Midbrain (tissue), 1 donor: ENCODE results near the gene AMIGO1.

Experiments
- DNase-seq: peaks from one replicate; lab custom pipeline; 2025; lab: John Stamatoyannopoulos, UW

AMIGO1 gene

DNA sequence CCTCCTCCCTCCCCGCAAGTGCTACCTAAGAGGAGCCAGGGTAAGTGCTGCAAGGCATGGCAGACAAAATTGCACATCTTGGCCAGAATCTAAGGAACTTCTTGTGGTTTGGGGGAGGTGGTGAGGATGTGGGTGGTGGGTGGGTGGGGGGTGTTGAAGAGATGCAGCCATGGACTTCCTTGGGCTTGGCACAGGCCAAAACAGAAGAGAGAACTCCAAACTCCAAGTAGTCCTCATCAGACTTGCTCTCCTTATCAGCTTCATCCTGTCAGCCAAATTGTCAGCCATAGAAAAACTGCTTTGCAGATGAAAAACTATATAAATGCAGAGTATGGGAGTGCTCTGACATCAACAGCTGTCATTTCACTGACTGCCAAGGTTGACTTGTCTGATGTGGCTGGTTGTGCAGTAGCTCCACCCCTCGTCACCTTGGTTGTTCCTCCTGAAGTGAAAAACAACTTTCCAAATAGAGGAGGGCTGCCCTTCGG is 7.1 kb downstream of the AMIGO1 start:
- DNase-seq, result no peak

DNA sequence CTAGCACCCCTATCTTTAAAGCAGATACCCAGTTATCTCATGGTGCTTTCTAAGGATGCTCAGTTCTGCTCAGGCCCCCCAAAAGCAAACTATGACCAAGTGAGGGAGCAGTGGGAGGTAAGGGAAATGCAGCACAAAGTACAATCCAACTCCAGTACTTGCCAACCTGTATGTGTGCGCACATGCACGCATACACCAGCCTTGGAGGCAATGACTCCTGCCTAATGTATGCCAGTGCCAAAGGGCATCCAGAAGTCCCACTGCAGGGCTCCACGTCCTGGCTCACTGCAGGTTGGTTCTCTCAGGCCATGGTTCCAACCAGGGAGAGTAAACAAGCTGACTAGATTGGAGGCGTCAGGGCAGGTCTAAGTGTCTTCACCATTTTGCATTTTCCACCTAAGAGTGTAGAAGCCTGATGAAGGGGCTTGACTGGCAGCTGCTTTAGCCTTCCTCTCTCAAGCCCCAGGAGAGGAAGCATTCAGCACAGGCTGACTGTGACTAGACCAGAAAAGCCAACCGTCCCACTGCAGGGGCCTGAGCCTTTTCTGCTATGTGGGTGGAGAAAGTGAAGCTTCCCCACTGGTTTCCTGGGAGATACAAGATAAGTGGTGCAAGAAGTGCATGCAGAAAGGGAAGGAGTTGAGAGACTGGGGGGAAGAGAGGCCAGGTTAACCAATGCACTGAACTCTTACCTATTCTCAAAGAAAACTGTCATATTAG is 7.7 kb downstream of the AMIGO1 start:
- no peak for DNase-seq

DNA sequence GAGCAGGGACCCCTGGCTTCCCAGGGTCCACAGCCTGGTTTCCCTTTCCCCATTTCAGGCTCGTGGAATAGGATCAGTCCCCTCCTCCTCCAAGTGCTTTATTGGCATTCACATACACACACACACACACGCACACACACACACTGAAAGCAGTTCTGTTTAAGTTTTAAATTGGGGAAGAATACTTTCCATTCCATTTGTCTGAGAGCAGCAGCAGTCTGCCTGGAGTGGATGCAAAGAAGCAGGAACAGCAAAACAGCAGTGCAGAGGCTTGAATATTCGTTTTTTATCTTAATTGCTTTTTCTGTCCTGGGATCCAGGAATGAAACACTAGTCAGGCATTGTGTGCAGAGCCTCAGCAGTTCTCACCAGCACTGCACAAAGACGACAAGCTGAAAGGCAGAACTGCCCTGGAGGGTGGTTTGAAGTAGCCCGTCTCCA is 8.6 kb downstream of the AMIGO1 start:
- no peak for DNase-seq

DNA sequence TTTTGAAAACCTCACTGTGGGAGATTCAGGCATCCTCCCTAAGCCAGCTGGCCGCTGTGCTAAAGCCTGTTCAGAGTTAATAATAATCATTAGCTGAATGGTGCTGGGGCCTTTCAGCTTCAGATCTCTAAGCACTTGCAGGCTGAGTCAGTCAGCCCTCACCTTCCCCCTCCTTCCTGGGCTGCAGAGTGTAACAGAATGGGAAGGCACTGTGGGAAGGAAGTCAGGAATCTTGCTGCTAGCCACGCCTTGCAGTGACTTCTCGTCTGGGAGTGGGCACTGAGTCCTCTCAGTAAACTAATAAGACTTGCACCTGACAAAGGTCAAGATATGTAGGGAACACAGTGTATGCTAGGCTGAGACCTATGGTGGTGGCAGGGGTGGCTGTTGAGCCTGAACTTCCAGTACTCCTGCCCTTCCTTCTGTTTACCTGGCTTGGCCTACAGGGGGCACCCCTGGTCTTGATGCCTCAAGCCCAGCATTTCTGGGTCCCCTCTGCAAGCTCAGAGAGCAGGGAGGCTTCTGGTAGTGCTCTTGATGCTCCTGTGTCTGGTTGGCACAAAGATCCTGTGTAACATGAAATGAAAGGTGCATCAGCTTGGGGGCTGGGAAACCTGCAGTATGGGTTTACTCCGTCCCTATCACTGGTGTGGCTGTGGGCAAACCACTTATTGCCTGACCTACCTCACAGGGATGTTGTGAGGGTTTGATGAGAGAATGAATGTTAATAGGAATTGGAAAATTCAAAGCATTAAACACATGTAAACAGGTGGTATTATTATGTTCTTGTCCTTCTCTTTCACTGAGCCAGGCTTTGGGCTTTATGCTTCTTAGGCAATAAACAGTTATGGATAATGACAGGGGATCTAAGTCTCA is 9.6 kb downstream of the AMIGO1 start:
- DNase-seq, result peak; percentile 6

DNA sequence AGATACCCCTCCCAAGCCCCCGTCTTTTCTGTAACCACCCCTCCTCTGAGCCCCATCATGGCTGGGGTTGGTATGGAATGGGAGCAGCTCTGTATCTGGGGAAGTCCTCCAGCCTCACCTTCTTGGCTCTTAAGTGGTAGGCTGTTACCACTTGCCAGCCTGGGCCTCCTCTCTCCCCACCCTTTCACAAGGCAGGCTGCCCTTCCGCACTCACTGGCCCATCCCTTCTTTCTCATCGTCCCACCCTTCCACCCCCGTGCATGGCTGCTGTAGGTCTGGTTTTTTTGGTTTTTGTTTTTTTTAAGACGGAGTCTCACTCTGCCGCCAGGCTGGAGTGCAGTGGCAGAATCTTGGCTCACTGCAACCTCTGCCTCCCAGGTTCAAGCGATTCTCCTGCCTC is 10.4 kb downstream of the AMIGO1 start:
- DNase-seq, result no peak

DNA sequence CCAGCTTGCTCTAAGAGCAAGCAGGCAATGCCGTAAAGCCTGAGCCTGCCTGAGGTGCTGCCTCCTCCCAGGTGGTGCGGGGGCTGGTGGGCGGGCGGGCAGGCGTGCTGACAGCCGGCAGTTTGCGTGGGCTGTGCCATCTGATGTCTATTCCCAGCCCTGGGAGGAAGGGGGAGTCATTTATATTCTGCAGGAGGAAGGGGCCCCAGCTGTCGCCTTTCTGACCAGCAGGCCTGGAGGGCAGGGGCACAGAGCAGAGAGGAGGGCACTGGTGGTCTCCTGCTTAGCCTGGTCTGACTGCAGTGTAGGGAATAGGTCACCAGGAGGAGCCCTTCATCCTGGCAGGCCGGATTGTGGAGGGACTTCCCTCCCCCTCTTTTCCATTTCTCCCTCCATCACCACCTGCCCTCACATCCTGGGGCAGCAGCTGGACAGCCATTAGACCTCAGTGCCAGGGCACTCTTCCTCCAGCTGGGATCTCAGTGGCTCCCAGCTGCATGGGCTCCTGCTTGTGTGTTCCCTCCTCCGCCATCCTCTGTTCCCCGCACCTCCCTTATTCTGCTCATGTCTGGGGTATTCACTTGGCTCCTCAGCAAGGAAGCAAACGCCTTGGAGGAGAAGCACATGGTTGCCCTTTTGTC is 11.2 kb downstream of the AMIGO1 start:
- DNase-seq, result peak; percentile 15

DNA sequence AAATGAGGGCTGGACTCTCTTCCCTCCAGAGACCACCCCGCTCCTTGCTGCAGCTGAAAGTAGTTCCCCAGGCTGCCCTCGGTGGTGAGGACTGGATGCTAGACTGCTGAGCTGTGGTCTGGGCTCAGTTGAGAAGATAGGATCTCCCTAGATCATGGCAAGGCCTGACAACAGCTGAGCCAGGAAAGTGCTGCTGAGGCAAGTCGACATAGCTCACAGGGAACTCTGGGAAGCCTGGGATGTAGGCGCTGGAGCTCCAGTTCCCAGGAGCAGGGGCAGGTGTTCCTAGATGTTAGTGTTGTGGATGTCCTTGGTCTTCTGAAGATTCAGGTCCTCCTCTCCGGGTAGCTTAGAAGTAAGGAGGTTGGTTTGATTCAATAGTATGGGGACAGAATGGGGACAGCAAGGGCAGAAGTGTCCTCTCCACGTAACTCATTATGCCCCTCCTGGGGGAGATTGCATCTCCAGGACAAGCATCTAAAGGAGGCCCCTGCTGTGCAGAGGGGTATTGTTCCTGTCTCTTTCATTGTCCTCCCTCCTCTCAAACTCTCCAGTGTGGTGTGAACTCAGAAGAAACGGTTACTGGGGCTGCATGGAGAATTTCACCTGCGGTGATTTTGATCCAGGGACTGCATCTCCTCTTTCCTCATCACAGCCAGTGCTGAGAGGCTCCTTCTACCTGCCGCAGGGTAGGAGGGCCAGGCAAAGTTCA is 11.9 kb downstream of the AMIGO1 start:
- no peak for DNase-seq

DNA sequence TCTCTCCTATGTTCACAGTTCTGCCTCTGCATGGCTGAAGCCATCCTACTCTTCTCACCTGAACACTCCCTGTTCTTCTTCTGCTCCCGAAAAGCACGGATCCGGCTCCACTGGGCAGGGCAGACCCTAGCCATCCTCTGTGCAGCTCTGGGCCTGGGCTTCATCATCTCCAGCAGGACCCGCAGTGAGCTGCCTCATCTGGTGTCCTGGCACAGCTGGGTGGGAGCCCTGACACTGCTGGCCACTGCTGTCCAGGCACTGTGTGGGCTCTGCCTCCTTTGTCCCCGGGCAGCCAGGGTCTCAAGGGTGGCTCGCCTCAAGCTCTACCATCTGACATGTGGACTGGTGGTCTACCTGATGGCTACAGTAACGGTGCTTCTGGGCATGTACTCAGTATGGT is 13.8 kb downstream of the AMIGO1 start:
- DNase-seq, result no peak

DNA sequence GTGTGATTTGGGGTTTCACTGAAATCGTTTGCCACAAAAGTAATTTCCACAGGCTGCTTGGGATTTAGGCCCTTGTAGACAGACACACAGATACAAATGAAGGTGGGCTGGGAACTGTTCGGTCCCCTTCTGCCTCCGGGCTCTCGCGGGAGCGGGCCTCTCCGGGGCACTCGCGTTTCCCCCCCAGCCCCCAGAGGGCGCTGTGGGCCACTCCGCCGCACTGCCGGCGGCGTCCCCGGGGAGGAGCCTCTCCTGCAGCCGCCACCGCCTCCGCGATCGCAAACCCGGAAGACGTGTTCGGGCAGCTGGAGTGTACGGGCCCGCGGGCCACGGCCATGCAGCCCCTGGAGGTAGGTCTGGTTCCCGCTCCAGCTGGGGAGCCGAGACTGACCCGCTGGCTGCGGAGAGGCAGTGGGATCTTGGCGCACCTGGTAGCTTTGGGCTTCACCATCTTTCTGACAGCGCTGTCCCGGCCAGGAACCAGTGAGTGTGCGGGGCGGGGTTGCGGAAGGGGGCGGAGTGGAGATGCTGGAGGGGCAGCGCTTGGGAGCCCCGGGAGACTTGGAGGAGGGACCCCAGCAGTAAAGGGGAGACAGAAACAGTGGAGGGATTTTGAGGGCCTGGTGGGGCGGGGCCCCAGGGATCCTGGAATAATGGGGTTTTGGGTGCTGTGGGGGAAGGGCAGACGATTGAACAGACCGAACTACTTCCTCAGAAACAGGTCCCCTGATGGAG is 15.6 kb downstream of the AMIGO1 start, which contains the start of gene CYB561D1:
CYB561D1 (plus strand) TSS at position 290 of the 735 bp plus-strand sequence; CDS start at position 336, 46 bp downstream.
- peak; percentile 89 for DNase-seq

DNA sequence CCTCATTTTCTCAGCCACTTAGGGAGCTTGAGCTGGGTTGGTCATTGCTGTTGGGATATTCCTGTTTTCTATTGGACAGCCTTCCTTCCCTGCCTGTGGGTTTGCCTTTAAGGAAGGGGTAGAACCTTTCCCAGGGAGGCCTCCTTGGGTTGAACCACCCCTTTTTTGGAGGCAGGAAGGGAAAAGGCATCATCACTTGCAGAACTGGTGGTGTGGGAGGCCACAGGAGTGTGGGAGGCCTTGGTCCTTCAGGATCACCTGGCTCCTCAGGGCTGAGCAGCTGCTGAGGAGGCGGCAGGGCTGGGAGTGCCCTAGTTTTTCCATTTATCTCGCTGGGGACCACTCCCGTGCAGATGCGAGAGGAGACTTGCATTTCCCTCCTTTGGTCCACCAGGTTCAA is 16.3 kb downstream of the AMIGO1 start:
- DNase-seq, result no peak

DNA sequence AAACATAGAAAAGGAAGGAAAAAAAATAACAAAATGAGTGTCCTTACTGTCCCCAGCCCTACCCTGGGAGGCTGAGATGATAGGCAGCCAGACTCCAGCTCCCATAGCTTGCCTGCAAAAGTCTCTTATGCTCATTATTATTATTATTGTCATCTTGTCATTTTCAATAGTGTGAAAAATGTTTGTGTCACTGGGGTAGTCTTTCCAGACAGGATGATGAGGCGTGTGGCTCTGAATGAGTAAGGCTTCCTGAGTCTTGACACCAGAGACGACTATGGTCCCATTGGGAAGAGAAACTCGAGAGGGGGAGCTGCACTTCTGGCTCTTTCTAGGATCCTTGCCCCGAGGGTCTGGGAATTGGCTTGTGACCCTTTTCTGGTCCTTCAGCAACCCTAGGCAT is 16.7 kb downstream of the AMIGO1 start:
- no peak for DNase-seq

DNA sequence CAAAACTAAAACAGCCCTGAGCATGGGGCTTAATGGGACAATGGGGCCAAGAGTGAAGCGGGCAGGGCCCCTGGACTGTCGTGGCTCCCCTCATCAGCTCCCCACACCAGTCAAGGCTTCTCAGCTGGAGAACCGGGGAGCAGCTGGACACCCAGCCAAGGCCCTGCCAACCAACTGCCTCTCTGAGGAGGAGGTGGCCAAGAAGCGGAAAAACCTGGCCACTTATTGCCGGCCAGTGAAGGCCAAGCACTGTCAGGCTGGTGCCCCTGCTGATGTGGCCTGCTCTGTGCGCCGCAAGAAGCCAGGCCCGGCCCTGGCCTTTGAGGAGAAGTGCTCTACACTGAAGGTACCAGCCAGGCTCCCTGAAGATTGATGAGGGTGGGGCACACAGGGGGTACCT is 18.2 kb downstream of the AMIGO1 start:
- no peak for DNase-seq

DNA sequence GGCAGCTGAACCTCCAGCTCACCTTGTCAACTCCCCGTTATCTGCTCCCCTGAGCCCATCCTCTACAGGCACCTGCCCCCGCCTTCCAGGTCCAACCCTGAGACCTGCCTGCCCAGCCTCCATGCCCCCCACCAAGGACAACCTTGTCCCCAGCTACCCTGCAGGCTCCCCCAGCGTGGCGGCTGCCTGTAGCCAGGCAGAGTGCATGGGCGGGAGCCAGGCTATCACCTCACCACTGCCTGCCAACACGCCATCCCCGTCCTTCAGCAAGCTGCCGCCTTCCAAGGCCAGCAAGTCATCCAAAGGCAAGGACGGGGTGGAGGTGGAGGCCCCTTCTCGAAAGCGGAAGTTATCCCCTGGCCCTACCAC is 18.6 kb downstream of the AMIGO1 start:
- no peak for DNase-seq

DNA sequence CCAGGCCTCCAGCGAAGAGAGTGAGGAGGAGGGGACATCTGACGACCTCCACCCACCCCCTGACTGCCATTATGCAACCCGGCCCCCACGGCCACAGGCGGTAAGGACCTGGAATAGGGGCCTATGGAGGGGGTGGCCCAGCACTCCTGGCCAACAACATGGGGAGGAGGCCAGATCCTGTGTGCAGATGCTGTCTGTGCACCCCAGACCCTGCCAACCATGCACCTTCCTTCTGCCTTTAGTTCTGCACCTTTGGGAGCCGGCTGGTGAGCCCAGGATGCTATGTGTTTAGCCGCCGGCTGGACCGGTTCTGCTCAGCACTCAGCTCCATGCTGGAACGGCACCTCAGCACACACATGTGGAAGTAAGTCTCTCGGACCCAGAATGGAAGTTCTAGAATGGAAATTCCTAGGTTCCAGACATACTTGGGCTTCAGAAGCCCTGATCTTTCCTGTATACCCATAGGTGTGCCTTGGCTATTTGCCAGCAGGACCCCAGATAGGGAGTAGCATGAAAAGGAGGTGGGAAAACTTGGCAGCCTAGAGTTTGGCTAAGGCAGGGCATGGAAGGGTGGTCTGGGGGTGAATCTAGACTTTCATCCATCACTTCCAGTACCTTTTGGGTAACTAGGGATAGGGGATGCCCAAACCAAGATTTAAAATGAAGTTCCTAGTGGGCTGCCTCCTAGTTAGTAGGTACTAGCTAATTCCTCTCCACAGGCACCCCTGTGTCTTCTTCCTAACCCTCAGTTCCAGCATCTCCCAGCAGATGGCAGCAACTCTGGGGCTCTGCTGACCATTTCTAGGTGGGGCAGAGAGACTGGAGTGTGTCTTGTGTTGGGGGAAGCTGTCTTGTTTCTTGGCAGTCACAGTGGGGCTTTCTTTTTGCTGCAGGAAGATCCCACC is 19.2 kb downstream of the AMIGO1 start:
- DNase-seq, result peak; percentile 70

DNA sequence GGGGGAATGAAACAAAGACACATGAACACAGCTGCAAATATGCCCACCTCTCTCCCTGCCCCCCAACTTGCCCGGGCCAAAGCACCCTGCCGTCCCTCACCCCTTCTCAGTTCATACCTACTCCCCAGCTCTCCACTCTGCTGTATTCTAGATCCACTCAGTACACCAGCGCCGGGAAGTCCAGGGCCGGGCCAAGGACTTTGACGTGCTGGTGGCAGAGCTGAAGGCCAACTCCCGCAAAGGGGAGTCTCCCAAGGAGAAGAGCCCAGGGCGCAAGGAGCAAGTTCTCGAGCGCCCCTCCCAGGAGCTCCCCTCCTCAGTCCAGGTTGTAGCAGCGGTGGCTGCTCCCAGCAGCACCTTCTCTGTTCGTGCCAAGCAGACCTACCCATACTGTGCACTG is 20.8 kb downstream of the AMIGO1 start:
- DNase-seq, result no peak

DNA sequence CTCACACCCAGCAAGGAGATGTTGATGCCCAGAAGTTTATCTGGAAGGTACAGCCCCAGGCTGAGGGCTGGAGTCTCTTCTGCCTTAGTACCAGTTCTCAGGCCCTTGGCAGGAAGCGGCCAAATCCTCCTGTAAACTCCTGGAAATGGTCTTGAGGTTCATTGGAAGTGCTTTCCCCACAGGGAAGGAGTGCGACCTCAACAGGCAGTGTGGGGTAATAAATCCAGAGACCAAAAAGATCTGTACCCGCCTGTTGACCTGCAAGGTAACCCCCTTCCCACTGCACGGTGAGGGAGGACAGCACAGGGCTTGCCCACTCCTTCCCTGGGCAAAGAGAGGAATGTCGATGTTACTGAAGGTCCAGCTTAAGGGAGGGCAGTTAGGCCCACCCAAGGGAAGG is 21.3 kb downstream of the AMIGO1 start:
- DNase-seq, result no peak

DNA sequence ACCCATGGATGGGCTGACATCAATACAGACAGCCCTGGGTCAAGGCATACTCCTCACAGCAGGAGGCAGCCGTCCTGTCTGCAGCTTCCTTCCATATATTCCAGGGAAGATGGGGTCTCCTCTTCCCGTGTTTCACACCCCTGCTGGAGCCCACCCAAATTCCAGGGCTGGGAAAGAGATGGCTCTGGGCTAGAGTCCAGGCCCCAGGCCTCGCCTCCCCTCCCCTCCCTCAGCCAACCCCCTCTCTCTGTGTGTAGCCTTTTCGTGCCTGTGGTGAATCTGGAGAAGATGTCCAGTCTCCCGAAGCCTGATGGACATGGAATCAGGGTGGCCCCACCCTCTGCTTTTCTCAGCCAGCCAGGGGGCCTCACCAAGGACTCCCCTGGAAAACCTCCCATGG is 22.3 kb downstream of the AMIGO1 start:
- DNase-seq, result no peak

DNA sequence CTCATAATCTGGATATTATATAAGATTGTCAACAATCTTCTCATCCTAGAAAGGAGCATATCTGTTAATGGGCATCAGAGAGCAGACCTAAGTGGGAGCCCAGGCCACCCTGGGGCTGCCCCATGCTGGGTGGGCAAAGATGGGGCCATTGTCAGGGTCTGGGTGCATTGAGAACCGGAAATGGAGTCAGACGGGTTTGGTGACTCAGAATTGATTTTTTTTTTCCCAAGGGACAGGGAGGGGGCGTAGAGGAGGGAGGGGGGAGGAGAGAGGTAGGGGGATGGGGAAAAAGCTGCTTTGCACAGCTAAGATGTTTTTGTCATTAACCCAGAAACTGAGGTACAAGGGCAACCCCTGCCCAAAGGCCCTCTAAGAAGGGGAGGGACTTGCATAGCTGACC is 24.5 kb downstream of the AMIGO1 start:
- DNase-seq, result no peak

DNA sequence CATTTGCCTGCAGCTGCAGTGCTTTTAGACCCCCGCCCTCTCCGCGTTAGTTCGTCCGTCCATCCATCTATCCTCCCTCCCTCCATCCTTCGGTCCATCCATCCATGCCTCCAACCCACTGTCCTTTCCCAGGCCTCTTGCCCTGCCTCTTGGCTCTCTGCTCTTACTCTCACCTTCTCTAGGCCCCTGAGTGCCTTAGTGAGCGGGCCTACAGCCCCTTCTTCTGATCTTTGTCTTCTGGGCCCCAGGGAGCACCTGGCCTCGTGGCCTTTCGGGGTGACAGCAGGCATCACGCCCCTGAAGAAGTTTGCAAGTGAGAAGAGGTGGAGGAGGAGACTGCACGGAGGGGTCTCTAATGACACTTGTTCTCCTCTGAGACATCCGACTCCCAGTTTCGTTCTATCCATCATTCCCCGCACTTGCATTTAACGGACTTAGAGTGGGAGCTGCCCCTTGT is 25.0 kb downstream of the AMIGO1 start:
- no peak for DNase-seq
